GF-D8 (cell line): ENCODE data around the gene PUS7.
"Not testable (repeated sequence)": the region's sequence is repeated elsewhere in the genome, so short reads cannot be mapped to it uniquely, and the experiment has no call there.

Experiments
- DNase-seq: peaks from one replicate; lab custom pipeline; 2025; lab: John Stamatoyannopoulos, UW

Gene PUS7, protein sequence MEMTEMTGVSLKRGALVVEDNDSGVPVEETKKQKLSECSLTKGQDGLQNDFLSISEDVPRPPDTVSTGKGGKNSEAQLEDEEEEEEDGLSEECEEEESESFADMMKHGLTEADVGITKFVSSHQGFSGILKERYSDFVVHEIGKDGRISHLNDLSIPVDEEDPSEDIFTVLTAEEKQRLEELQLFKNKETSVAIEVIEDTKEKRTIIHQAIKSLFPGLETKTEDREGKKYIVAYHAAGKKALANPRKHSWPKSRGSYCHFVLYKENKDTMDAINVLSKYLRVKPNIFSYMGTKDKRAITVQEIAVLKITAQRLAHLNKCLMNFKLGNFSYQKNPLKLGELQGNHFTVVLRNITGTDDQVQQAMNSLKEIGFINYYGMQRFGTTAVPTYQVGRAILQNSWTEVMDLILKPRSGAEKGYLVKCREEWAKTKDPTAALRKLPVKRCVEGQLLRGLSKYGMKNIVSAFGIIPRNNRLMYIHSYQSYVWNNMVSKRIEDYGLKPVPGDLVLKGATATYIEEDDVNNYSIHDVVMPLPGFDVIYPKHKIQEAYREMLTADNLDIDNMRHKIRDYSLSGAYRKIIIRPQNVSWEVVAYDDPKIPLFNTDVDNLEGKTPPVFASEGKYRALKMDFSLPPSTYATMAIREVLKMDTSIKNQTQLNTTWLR

DNA sequence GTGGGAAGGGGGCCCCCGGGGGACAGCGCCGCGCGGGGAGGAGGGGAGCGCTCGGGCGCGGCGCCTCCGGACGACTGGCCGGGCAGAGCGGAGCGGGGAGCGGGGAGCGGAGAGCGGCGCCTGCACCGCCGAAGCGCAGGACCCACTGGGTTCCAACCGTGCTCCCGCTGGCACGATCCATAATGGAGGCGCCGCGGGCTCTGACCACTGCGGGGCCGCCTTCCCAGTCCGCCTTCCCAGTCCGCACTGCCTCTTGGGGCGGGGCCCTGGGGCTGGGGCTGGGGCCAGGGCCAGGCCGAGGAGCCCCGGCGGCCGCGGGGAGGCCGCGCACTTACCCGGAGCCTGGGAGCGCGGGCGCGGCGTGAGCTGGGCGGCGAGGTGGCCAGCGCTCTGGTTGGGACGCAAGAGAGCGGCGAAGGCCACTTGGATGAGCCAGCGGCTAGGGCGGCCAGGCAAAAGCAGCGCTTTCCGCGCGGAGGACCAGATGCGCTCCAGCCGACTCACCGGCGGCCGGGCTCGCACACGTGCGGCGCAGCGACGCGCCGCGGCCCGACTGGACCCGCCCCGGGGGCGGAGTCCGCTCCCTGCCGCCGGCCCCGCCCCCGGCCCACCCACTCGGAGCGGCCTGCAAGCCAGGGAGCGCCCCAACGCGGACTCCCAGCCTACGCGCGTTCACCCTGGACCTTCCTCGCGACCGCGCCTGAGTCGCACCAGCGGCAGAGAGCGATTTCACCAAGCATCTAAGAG, at the start of gene PUS7:
Gene PUS7, minus strand, starts transcription at position 555 of the 747 bp plus-strand sequence. CDS start 13,759 bp downstream, outside the sequence.
- DNase-seq: peak; percentile 73

DNA sequence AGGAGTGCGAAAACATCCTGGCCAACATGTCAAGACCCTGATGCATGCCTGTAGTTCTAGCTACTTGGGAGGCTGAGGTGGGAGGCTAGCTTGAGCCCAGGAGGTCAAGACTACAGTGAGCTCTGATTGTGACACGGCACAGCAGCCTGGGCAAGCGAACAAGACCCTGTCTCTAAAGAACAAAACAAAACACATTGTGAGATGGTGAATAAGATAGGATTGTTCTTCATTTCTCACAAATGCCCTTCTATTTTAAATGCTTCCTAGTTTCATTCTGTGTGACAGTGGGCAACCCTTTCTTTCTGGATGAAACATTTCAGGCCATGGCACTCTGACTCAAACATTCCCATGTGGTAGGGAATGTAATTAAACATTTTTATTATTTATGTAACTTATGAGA, 45.8 kb upstream of the PUS7 start:
- no peak for DNase-seq

DNA sequence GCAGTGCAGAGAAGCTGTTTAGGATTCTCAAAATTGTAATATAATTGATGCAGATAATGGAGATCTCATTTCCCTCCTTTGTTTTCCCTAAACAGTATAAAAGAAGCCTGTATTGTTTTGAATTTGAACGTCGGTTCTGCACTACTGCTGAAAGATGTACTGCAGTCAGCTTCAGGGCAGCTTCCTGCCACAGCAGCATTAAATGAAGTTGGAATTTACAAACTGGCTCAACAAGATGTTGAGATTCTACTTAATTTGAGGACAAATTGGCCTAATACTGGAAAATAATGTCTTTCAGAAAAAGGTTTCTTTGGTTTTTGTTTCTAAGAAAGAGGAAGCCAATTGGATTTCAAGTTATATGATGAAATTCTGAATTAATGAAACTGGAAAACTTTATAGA, 45.0 kb upstream of the PUS7 start:
- DNase-seq: no peak

DNA sequence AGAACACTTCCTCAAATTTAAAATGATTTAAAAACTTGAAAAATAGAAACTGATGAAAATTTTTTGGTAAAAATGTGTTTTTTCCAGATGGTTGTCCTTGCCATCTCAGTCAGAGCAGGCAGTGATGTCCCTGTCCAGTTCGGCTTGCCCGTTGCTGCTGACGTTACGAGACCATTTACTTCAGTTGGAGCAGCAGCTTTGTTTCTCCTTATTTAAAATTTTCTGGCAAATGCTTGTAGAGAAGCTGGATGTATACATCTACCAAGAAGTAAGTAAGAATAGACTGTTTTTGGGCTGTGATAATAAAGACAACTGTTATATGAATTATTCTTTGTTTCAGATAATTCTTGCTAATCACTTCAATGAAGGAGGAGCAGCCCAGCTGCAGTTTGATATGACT, 43.1 kb upstream of the PUS7 start:
- DNase-seq: no peak

DNA sequence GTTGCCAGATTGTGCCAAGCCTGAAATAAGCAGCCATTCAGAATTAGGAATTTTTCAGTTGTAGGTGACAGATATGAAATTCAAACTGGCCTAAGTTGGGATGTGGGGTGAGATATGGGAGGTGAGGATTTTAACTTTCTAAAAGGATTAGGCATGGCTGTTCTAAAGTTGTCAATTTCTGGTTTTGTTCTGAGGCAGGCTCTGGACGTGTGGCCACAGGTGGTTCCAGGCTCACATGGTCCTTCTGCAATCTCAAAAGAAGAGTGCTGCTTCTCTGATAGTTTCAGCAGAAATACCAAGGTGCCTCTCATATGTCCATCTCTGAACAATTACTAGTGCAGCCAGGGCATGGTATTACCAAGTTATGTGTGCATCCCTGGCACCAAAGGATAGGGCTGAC, 37.9 kb upstream of the PUS7 start:
- no peak for DNase-seq

DNA sequence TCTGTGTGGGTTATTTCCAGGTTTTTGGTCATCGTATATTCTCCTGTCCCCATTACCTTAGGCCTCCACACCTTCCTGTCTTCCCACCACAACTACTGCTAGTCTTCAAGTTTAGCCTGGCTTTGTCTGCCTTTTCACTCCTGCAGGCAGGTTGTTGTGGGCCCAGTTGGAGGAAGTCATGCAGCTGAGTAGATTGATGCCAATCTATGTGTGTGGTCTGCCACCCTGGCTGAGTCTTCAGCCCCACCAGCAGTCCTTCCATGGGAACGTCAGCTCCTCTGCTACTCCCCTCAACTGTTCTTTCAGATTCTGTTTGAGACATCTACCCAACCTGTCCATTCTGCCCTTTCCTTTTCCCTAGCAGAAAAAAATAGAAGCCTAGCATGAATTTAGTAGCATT, 16.3 kb upstream of the PUS7 start:
- DNase-seq: no peak

DNA sequence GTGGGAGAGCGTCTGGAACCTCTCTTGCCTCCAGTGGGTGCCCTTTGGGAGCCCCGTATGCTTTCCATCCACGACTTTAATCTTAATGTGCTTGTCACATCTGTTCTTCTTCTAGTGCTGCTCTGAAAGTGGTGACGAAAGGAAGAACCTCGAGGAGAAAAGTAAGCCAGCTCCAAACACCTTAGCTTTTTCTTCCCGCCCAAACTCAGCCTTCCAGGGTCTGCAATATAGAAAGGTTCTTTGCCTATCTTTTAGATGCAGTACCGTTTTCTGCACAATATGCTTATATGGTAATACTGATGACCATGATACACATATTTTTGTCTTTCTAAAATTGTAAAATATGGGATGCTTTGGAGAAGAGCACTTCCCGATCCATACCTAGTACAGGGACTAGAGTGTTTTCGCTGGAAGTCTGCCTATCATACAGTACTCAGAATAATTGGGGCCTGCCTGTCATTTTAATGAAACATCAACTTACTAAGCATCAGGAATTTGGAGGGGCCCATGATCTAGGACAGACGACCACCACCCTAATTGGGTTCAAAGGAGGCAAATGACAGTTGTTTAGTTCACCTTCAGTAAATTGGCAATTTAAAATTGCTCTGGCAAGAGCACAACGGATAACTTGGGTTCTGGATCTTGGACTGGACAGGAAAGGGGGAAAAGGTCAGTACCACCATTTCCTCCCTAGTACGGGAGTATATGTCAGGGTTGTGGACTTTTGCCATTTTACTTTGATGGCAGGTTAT, 10.8 kb upstream of the PUS7 start:
- no peak for DNase-seq

DNA sequence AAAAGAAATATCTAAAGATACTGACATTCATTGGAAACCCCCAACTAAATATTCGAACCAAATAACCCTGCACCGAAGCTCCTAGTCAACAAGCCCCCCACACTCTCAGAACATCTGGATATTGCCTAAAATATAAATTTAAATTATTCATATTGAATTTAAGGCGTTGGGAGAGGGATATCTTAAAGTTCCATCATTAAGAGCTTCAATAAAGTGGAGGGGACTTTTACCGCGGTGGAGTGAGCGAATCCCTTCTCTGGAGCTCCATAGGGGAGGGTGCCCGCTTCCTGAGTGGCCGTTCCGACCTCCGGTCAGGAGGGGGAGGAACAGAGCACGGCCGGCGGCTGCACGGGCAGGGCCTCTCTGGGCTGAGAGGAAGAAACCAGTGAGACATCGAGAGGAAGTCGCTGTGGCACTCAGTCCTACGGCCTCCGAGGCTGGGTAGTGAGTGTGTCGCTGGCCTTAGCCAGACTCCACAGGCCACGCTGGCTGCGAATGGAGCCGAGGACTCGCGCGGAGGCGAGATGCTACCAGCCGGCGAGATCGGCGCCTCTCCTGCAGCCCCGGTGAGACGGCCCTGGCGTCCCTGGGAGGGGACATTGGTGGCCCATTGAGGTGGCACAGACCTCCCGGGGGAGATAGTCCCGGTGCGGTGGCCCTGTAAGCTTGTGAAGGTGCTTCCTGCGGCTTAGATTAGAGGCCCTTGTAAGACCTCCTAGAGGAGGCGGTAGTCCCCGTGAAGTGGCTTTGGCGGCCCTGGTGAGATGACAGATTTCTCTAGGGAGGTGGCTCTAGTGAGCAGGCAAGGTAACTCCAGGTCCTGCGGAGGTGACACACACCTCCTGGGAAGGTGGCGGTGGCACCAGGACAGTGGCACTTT, 10.0 kb upstream of the PUS7 start, which contains the start of gene RINT1:
Gene RINT1, plus strand, starts transcription at position 410 of the 880 bp plus-strand sequence. Its CDS starts 115 bp downstream, at position 525.
- peak; percentile 87 for DNase-seq

DNA sequence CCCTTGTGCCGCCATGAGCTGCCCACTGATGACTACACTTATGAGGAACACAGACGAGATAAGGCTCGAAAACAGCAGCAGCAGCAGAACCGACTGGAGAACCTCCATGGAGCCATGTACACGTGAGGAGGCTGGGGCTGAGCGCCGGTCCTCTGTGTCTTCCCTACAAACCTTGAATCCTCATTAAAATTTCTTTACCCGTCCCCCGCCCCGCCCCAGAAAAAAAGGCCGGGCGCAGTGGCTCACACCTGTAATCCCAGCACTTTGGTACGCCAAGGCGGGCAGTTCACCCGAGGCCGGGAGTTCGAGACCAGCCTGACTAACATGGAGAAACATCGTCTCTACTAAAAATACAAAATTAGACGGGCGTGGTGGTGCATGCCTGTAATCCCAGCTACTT, 8.5 kb upstream of the PUS7 start:
- no peak for DNase-seq

DNA sequence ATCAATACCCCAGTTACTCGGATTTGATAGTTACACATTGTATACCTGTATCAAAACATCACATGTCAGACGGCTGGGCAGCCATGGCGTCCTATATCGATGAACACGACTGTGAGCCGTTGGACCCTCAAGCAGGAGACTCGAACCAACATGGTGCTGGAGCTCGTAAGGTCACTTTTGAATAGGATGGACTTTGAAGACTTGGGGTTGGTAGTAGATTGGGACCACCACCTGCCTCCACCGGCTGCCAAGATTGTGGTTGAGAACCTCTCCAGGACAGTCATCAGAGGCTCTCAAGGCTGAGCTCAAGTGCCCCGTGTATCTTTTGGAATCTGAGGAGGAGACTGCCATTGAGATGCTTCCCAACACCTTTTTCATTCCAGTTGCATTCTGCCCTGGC, 8.1 kb upstream of the PUS7 start:
- no peak for DNase-seq

DNA sequence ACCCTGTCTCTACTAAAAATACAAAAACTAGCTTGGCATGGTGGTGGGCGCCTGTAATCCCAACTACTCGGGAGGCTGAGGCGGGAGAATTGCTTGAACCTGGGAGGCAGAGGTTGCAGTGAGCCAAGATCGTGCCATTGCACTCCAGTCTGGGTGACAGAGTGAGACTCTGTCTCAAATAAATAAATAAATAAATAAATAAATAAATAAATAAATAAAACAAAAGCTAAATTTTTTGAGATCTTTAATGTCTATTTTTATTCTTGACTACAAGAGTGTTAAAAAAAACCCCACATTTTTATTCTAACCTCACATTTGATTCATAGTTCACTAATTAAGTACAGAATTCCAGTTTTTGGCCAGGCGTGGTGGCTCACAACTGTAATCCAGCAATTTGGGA, 5.7 kb upstream of the PUS7 start:
- DNase-seq: not testable (repeated sequence)

DNA sequence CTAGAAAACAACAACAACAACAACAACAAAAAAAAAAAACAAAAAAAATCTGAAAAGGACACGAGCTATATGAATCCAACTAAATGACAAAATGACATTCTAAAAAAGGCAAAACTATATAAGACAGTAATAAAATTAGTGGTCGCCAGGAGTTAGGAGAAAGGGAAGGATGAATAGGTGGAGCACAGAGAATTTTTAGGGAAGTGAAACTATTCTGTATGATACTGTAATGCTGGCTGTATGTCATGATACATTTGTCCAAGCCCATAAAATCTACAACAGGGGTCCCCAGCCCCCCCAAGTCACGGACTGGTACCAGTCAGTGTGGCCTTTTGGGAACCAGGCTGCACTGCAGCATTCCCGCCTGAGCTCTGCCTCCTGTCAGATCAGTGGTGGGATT, 2.8 kb upstream of the PUS7 start:
- DNase-seq: no peak

DNA sequence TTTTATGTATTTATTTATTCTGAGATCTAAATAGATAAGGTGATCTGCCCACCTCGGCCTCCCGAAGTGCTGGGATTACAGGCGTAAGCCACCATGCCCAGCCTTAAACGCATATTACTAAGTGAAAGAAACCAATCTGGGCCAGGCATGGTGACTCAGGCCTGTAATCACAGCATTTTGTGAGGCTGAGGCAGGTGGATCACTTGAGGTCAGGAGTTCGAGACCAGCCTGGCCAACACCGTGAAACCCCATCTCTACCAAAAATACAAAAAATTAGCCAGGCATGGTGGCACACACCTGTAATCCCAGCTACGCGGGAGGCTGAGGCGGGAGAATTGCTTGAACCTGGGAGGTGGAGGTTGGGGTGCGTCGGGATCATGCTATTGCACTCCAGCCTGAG, 2.4 kb upstream of the PUS7 start:
- DNase-seq: not testable (repeated sequence)

DNA sequence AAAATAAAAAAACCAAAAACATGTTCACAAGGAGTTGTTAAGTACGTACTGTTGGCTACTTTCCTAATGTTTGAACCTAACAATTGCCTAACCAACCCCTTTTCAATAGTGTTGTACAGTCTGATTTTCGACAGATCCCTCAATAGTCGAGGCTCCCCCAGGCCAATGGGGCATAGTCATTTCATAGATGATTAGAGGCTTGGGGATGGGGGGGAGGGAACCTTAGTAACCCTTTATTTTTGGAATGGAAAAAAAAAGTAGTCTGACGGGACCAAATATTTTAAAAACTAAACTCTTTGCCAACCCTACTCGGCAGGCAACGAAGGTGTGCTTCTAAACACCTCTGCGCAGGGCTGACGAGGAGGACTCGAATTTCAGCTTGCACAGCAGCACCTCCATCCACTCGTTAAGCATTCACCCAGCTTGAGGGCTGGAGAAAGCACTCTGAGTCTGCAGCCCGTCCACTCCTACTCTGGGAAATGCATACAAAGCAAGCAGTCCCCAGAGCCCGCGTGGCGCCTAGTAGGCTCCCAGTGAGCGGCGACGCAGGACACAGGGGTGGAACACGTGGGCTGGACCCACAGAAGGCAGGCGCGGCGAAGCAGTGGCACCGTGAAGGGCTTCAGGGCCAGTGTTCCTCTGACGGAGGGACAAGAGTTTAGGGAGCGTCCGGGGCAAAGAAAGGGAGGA, 899 bp downstream of the PUS7 start:
- no peak for DNase-seq

DNA sequence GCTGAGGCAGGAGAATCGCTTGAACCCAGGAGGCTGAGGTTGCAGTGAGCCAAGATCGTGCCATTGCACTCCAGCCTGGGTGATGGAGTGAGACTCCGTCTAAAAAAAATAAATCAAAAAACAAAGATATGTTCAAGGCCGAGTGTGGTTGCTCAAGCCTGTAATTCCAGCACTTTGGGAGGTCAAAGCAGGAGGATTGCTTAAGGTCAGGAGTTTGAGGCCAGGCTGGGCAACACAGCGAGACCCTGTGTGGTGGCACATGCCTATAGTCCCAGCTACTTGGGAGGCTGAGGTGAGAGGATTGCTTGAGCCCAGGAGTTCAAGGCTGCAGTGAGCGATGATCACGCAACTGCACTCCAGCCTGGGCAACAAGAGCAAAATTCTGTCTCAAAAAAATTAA, 1.5 kb downstream of the PUS7 start:
- DNase-seq: not testable (repeated sequence)

DNA sequence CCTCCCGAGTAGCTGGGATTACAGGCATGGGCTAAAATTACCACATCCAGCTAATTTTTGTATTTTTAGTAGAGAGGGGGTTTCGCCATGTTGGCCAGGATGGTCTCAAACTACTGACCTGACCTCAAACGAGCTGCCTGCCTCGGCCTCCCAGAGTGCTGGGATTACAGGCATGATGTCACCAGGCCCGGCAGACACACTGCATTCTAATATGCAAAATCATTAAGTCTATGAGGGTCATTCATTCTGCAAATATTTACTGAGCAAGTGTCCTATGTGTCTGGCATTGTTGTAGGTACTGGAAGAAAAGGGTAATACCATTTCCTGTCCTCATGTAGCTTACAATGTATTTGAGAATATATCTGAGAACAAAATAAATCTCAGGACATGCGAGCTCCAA, 2.7 kb downstream of the PUS7 start:
- no peak for DNase-seq

DNA sequence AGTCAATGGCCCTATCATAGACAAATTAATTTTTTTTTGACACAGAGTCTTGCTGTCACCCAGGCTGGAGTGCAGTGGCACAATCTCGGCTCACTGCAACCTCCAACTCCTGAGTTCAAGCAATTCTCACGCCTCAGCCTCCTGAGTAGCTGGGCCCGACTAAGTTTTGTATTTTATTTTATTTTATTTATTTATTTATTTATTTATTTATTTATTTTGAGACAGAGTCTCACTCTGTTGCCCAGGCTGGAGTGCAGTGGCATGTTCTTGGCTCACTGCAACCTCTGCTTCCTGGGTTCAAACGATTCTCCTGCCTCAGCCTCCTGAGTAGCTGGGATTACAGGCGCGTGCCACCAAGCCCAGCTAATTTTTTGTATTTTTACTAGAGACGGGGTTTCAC, 6.5 kb downstream of the PUS7 start:
- not testable (repeated sequence) for DNase-seq

DNA sequence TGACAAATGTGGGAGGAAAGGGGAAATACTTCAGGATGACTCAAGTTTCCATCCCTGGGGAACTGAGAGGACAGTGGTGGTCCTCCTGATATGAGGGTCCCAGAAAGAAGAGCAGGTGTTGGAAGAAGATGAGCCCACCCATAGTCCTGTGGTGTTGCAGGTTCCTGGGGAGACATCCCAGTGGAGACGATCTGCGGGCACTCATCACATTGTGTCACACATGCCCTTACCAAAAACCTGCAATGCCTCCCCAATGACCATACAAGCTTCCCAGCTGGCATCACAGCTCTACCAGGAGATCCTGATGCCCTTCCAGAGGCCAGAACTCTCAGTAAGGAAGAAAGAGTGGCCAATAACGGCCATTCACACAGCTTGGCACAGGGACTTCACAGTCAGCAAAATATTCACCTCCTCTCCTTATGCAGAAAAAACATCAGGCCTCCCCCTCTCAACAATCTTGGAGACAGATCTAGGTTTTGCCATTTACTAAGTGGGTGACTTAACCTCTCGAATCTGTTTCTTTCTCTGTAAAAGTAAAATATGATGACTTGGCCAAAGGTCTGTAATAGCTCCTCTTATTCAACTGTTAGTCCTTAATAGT, 9.0 kb downstream of the PUS7 start:
- DNase-seq: no peak

DNA sequence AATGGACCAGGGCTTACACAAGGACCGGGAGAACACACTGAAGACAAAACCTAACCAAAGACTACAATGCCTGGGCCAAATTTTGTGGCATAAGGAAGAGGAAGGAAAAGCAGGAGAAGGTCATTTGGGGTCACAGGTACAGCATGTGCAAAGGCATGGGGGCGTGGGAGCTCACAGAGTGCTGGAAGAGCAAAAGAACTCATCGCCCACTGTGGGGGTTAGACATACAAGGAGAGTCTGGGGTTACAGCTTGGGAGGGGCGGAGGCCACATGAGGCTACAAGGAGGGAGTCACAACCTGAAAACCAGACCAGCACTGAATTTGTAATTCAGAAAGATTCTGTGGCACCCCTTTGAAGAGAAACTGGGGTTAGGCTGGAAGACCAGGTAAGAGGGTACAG, 9.7 kb downstream of the PUS7 start:
- DNase-seq: no peak

DNA sequence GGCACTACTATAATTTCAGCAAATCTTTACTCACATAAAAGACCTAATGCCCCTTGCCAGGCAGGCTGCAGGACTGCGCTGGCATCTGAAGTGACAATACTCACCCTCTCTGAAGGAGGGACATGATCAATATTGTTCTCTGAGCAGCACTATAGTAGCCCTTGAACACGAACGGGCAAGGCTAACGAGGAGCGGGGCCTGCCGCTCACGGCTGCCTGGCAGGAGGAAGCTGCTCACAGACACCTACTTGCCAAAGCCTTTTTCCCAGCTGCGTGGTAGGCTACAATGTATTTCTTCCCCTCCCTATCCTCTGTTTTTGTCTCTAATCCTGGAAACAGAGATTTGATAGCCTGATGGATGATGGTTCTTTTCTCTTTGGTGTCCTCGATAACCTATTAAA, 19.9 kb downstream of the PUS7 start:
- DNase-seq: no peak
